ENCODE results near the gene EHD4.

EHD4 gene

DNA sequence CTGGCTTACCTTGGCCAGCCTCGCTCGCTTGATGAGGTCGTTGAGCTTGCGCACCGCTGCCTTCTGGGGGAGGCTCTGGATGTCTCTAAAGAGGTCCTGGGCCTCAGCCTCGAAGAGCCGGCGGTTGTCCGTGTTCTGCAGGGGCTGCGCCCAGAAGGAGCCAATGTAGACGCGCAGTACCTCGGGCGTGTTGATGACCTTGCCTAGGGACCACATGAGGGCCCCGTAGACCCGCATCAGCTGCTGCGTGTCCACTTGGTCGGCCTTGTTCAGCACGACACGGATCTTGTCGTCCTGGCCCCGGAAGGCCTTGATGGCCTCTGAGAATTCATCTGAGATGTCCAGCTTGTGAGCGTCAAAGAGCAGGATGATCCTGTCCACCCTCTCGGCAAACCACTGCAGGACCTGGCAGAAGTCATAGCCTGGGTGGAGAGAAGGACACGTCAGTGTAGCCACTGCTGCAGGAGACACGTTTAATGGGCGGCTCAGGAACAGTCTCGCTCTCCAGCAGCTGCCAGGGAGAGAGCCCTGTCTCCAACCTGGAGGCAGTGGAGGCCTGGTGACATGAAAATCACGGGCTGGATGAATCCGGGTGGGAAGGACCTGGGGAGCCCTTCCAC lies 53.0 kb downstream of the EHD4 start:
- no peak for DNase-seq (ENCODE audit: low read depth)

DNA sequence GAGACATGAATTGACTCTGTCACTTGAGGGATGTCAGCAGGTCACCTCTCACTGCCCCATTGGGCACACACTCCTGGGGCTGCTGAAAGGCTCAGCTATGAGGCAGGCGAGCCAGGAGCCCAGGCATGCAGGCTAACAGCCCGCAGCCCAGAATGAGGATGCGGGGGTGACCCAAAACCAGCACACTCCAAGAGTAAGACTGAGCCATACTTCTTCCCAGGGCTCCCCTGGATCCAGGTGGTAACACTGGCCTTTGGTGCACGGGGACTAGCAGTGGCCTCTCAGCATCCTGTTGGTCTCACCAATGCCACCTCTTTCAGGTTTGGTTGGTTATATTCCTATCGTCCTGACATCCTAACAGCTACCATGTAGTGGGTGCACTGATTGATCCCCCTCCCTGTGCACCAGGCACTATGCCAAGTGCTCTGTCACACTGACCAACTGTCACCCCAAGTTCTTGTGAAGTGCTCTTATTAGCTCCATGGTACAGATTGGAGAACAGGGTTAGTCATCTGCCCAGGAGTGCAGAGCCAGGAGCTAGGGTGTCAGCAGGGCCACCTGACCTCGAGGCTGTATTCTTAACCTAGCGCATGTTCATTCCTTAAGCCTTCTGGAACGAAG lies 53.7 kb downstream of the EHD4 start:
- no peak for DNase-seq (ENCODE audit: low read depth)

DNA sequence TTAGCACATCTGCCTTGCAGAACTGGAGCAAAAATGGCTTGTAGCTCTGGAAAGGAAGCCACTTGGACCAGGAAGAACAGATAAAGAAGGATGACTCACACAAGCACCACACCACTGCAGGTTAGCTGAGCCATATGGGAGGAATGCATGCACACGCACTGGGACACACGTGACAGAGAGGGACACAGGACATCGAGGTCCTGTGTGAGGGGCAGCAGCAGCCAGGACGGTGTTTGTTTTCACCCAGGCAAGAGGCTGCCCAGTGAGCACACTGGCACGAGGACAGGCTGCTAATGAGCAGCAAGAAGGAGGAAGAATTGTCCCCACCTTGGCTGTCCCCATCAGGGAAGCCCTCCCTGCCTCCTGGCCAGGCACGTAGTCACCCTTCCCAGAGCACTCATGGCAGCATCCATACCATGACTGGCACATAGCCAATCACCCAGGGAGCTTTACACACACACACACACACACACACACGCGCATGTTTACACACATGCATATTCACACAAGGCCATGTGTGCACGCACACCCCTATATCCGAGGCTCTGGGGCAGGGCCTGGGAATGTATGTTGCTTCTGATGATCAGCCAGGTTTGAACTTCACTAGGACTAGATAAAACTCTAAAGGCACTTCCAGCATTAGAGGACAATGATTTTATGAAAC lies 54.5 kb downstream of the EHD4 start:
- DNase-seq (ENCODE audit: low read depth): no peak

DNA sequence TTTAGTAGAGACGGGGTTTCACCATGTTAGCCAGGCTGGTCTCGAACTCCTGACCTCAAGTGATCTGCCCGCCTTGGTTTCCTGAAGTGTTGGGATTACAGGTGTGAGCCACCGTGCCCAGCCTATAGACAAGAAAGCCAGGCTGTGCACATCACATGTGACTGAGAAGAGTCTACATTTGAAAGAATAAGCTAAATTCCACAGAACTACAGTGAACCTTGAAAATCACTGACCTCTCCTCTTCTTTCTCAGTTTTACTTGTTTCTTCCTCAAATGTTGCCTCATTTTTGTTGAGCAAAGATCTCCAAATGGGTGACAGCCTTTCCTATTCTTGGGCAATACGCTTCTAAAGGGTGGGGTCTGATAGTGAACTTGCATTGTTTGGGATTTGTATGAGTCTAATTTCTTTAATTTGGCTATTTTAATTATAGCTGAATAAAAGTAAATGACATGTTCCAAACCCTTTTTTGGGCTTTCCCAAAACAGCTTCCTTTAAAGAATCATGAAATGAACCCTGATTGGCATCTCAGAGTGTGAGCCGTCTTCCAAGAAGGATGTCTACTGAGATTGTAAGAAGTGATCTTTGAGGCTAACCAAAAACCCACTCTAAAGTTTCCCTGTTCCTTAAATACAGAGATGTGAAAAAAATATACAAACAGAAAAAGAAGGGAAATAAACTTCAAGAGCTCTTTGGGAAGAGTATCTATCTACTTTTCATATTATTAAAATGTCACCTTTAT lies 56.9 kb downstream of the EHD4 start:
- DNase-seq (ENCODE audit: low read depth): no peak

DNA sequence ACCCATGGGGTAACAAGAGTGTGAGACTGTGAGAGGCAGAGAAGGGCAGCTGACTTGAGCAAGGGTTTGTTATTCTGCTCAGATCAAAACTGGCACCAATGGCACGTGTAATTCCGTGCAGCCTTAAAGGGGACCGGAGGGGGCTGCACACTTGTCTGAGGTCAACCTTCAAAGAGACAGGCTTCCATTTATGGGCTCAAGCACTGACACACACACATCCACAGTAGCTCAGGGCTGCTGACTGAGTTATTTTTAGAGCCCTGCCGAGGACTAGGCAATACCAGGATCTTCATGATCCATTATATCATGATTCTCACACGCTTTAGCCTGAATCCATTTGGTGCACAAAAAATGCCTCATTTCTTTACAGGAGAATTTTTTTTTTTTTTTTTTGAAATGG lies 57.9 kb downstream of the EHD4 start:
- no peak for DNase-seq (ENCODE audit: low read depth)

DNA sequence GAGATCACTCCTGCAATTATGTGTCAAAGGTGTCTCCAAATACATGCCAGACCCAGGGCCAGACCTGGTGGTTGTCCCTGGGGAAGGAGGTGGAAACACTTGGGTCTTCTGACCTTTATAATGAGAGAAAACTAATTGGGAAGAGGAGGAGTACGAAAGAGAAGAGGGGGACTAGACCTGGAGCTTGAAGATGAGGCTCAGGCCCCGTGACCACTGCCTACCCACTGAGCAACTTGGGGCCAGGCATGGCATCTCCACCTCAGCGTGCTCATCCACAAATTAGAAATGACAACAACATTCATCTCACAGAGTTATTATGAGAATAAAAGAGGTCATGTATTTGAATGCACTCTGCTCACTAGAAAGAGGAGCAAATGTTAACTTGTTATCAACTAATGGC lies 59.1 kb downstream of the EHD4 start:
- DNase-seq (ENCODE audit: low read depth): no peak

DNA sequence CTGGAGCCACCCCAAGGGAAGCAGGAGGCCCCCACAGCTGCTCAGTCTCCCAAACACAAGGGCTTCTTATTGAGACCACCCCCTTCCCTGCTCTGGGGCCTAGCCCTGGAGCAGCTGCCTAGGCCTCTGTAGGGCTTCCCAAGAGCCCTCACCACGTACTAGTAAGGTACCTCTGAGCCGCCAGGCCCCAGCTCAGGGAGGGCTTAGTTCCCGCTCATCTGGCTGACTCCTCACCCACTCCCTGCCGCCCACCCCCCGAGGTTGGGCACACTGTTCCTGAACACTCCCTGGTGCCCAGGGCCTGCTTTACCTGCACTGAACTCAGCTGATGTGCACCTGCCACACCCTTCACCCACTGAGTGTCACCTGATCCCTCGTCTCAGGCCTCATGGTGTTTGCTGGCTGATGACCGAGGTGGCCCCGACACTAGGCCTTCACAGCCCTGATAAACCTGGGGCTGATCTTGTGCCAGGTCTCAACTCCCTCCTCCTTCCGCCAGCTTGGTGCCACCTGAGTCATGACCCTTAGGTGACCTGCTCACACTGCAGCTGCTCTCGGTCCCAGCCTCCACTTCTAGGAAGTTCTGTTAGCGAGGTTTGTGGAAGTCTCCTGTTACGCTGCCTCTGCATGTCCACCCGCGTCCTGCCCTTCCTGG lies 60.5 kb downstream of the EHD4 start:
- no peak for DNase-seq (ENCODE audit: low read depth)

DNA sequence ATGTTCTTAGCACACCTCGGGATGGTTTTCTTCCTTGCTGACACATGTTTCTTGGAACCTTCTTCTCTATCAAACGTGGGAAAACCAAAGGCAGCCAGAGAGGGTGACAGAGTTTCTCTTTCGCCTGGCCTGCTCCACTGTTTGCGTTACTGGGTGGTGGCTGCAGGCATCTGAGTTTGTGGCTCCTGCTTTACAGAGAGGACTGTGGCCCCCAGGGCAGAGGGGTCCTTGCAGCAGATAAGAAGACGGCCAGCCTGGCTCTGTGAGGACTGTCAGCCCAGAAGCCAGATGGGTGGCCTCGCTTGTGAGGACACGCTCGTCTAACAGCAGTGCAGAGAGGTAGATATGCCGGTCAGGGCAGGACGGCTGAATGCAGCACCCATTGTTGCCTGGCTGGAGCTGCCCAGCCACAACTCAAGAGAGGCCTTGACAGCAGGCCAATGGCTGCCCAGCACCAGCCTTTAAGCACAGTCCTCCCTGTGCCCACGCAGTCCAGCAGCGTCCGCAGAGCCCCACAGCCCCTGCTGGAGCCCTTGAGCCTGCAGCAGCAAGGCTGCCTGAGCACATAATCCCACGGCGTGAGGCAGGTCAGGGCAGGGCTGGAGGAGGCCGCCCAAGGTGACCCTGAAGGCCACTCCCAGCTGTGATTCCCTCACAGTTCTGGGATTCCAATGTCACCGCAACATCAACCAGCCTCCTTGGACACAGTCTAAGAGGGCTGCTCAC lies 63.5 kb downstream of the EHD4 start:
- DNase-seq (ENCODE audit: low read depth): no peak

DNA sequence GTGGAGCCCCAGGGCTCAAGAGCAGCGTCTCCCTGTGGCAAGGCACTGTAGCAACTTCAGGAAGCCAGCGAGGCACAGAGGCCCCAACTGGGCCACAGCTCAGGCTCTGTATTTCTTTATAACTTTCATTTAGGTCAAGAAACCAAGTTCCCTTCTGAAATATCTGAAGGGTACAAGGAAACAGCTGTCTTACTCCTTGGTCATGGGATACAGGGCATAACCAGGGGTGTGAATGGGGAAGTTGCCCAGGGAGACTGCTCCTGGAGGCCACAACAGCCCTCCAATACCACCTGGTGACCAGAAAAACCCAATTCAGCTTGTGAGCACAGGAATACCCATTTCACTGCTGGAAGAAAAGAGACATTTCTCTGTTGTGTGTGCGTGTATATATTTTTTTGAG lies 65.2 kb downstream of the EHD4 start:
- no peak for DNase-seq (ENCODE audit: low read depth)

DNA sequence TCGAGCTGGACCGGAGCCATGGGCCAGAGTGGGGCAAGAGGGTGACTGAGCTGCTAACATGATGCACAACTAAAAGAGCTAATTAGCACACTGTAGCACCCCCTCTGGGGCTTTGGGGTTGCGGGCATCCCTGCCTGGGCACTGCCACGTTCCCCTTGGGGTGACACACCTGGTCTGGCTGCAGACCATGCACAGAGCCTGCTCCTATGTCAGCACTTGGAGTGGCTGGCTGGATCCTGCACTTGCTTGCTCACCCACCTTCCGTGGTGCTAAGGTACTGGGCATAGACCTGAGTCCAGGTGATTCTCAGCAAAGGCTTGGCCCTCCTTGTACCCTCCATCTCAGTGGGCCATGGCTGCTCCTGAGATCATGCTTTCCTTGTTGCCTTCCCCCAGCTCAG lies 65.7 kb downstream of the EHD4 start:
- DNase-seq (ENCODE audit: low read depth): no peak

DNA sequence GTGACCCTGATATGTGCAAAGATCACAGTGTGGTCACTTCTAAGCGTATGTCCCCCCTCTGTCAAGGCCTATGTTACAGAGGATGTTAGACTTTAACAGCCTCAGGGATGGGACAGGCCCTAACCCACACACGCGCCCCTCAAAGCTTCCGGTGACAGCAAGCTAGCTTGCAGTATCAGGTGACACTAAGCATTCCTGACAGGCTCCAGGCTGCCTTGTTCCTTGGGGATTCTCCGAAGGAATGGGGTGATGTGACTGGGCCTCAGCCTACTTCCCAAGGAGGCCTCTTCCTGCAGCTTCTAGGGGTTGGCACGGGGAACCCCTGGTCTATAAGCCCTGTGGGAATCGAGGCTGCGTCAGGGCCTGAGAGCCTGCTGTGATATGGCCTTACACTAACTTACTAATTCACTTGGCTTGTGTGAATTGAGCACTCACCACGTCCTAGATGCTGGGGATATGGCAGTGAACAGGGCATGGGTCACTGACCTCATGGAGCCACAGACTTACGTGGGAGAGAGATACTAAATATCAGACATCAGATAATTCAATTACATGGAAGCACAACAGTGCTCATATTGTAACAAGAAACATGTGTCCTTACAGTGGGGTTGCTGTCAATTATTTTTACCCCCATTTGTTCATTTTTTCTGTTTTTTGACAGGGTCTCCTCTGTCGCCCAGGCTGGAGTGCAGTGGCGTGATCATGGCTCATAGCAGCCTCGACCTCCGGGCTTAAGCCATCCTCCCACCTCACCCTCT lies 67.1 kb downstream of the EHD4 start:
- DNase-seq (ENCODE audit: low read depth): no peak

DNA sequence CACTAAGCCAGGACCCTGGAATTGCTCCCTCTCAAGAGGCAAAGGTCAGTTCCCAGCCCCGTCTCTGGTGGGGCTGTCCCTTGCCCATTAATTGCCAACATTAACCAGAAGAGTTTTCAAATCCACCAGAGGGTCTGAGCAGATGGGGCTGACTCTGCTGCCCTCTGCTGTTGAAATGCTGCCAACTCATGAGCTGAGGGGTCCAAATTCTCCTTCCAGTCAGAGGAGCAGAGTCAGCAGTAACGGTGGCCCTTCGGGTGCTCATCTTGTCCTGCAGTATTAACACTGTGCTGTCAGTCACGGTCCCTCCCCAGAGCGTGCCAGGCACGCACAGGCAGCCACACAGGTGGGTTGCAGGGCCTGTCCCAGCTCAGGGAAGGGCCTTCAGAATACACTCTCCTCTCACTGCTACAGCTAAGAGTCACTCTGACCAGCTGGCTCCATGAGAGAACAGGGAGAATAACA lies 67.8 kb downstream of the EHD4 start:
- DNase-seq (ENCODE audit: low read depth): peak; percentile 45

DNA sequence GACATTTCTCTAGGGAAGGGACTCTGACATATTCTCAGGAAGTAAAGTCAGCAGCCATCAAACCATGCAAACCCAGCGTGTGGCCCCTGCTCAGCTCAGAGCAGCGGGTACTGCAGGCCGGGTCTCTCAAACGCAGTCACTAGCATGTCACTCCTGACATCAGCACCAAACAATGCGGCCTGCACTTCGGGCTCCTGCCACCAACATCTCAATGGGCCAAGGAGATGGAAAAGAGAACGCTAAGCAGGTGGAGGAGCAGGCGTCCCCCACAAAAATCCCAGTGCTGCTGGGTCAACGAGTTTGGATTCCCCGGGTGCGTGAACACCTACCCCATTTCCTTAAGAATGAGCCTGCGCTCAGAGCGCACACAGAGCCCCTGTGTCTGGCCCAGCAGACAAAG lies 68.6 kb downstream of the EHD4 start:
- no peak for DNase-seq (ENCODE audit: low read depth)

DNA sequence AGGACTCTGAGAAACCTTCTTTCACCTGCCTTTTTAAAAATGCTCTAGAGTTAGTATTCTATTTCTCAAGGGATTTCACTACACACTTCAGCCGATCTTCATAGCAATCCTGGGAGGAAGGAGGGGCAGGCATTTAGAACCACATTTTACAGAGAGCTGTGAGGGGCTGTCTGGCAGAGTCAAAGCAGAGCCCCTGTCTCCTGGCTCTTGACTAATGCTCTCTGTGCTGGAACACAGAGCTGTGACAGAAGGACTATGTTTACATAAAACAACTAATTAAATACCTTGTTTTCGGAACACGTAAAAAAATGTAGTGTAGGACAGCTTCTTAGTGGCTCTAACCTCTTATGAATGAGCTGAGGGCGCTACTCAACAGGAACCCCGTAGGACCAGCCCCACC lies 70.9 kb downstream of the EHD4 start:
- DNase-seq (ENCODE audit: low read depth): no peak

DNA sequence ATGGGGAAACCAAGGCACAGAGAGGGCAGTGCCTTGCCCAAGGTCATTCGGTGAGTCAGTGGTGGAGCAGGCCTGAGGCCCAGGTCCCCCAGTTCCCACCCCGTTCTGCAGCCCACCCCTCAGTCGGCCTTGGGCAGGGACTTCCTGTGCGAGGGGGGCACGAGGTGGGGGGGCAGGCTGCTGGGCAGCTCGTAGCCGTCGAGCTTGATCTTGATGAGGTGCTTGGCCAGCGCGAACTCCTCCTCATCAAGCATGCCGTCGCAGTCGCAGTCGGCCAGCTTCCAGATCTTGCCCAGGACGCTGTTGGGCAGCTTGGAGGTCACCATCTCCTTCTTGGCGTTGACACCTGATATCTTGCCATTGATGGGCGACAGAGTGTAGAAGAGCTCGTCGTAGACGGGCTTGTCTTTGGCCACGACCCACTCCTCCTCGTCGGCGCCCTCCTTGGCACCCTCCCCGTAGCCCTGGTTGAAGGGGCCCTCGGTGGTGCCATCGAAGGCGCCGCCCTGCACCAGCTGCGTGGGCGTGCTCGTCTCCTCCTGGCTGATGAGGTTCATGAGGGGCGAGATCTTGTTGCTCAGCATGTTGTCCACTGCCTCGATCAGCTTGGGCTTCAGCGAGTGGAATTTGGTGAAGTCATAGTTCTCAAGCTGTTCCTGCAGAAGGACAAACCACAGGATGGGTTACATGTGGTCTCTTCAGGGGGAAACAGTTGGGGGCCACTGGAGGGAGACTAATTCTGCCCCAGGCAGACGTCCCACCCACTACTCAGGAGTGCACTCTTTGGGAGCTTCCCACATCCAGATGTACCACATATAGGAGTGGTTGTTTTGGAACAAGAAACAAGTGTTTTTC lies 71.6 kb downstream of the EHD4 start:
- no peak for DNase-seq (ENCODE audit: low read depth)

DNA sequence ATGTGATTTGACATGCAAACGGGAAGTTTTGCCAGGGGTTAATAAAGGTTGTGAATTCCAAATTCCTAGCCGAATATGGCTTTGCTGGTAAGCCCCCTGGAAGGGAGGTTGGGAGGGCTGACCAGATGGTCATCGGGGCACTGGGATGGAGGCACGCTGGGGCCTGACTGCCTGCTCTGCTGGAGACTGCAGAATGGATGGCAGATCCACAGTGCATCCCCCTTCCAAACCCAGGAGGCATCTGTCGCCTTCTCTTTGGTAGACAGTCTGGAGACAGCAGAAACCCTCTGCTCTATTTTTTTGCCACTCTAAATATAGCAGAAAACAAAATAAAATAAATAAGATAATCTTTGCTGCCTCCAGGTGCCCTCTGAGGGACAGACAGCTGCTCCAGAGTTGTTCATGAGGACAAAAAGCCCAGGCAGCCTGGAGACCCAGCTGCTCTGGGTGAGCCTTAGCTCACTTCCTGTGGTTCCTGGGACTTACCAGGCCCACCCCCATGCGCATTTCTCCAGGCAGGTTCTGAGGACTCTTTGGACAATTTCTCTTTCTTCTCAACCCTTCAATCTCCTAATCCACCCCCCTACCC lies 72.4 kb downstream of the EHD4 start:
- DNase-seq (ENCODE audit: low read depth): no peak

DNA sequence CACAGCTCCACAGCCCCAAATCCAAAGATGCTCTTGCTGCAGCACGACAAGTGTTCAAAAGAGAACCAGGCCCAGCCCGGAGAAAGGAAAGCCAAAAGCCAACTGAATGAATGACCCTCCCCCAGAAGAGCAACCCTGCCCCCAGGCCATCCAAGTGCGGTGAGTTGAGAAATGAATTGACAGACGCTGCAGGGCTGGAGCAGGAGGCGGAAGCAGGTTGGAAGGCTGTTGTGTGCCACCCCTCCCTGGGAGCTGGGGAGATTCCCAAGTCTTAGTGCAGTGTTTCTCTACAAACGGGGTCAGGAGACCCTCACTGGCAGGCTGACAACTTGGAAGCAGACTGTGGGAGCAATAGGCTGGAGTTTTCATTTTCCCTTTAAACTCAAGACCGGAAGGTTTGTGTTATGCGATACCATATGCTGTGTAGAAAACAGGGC lies 75.0 kb downstream of the EHD4 start:
- DNase-seq (ENCODE audit: low read depth): no peak

DNA sequence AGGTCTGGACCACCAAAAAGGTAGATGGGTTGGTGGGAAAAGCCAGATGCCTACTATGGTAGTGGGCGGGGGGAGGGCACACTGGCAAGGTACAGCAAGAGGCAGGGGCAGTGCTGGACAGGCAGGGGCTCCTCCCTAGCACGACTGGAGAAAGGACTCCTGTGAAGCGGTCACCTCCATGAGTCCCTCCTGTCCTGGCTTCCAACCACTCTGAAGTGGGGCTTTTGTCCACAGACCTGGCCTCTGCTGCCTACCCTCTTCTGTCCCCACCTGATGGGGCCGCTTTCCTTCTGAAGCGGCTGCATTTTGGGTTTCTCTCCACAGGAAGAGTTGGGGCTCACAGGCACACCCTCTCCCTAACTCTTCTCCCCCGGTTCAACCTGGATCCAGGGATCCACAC lies 75.8 kb downstream of the EHD4 start:
- DNase-seq (ENCODE audit: low read depth): no peak

DNA sequence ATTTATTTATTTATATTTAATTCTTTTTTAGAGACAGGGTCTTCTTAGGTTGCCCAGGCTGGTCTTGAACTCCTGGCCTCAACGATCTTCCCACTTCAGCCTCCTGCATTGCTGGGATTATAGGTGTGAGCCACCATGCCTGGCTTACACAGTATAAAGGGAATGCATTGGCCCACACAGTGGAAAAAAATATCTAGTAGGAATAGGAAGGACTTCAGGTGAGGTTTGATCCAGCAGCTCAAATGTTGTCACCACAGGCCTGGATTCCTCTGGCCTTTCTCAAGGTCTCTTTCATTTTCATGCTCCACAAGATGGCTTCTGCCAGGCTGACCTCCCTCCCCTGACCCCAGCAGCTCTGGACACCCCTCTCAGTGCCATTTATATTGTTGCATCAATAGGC lies 76.4 kb downstream of the EHD4 start:
- no peak for DNase-seq (ENCODE audit: low read depth)

DNA sequence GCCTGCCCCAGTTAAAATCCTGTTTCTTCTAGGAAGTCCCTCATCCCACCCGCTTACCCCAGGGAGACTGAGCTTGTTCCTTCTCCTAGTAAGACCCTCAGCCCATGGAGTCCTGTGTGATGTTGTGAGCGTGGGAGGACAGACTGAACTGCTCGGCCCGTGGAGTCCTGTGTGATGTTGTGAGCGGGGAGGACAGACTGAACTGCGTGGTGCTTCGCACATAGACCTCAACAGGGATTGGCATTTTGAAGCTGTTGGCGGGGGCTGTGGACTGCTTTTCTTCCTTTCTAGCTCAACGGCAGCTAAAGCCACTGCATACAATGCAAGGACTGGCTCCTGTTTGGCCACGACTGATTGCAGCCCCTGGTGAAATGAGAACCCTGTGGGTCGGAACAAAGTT lies 76.9 kb downstream of the EHD4 start:
- no peak for DNase-seq (ENCODE audit: low read depth)
